Ectodermal cell (in vitro differentiated cells): ENCODE results near the gene SRL.

Experiments used
- H3K27ac ChIP-seq: 2 replicates; pipeline ENCODE4 v1.7.0; 2013; ENCODE audit warnings: mild to moderate bottlenecking, low read depth, low read length; ENCODE audit not compliant: insufficient read depth, poor library complexity, severe bottlenecking
- H3K27me3 ChIP-seq: 2 replicates; pipeline ENCODE4 v1.7.0; 2013; ENCODE audit warnings: mild to moderate bottlenecking, low read length; ENCODE audit not compliant: insufficient read depth, control insufficient read depth, poor library complexity, severe bottlenecking
- H3K36me3 ChIP-seq: one replicate; pipeline ENCODE4 v1.7.0; 2013; ENCODE audit warnings: low read length; ENCODE audit not compliant: control insufficient read depth, insufficient read depth
- H3K4me1 ChIP-seq: one replicate; pipeline ENCODE4 v1.7.0; 2013; ENCODE audit warnings: low read length; ENCODE audit not compliant: control insufficient read depth, insufficient read depth
- H3K4me3 ChIP-seq: 2 replicates; pipeline ENCODE4 v1.7.0; 2013; ENCODE audit warnings: low read depth, low read length, control low read depth; ENCODE audit not compliant: insufficient read depth
- H3K9me3 ChIP-seq: 2 replicates; pipeline ENCODE4 v1.7.0; 2013; ENCODE audit warnings: mild to moderate bottlenecking, low read length, moderate library complexity; ENCODE audit not compliant: control insufficient read depth
- WGBS, 2 experiments: methylation state at CpG; one replicate each; pipeline ENCODE4 v1.1.7; 2013; ENCODE audit warnings: missing lambda C conversion rate in 2 of 2; 5-methylcytosine and 5-hydroxymethylcytosine counted together

Gene SRL

GRCh38 chr16:4183237-4184037, 58.4 kb downstream of the SRL start:
- peak overlapping the region; percentile 82 for H3K27ac ChIP-seq
- no peaks in the 10 kb centered on the region for H3K36me3 ChIP-seq
- H3K27me3 ChIP-seq: peaks cover 5% of the 10 kb centered on the region
- H3K4me3 ChIP-seq: peak overlapping the region; percentile 79
- WGBS, 2 experiments: 0% methylated on average over 85 of the region's 85 CpGs
- no peaks in the 10 kb centered on the region for H3K4me1 ChIP-seq
- H3K9me3 ChIP-seq: no peaks in the 10 kb centered on the region

DNA sequence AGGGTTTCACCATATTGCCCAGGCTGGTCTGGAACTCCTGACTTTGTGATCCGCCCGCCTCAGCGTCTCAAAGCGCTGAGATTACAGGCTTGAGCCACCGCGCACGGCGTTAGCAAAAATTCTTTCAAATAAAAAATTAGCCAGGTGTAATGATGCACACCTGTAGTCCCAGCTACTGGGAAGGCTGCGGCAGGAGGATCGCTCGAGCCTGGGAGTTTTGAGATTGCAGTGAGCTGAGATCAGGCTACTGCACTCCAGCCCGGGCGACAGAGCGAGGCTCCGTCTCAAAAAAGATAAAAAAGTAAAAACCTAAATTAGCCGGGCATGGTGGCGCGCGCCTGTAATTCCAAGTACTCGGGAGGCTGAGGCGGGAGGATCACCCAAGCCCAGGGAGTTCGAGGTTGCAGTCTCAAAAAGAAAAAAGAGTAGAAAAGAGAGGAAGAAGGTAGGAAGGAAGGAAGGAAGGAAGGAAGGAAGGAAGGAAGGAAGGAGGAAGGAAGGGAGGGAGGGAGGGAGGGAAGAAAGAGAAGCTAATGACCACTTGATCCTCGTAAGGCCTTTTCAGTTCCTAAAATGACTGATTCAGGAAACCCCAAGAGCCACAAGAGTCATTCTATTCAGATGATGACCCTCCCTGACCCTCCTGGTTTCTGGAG, 59.2 kb downstream of the SRL start:
- WGBS, 2 experiments: 88 to 91% methylated on average over 23 of the region's 23 CpGs
- H3K27ac ChIP-seq: peak overlapping the region; percentile 44
- H3K36me3 ChIP-seq: no peaks in the 10 kb centered on the region
- no peaks in the 10 kb centered on the region for H3K4me1 ChIP-seq
- H3K27me3 ChIP-seq: peaks cover 5% of the 10 kb centered on the region
- no peaks in the 10 kb centered on the region for H3K9me3 ChIP-seq
- peak overlapping the region; percentile 79 for H3K4me3 ChIP-seq

DNA sequence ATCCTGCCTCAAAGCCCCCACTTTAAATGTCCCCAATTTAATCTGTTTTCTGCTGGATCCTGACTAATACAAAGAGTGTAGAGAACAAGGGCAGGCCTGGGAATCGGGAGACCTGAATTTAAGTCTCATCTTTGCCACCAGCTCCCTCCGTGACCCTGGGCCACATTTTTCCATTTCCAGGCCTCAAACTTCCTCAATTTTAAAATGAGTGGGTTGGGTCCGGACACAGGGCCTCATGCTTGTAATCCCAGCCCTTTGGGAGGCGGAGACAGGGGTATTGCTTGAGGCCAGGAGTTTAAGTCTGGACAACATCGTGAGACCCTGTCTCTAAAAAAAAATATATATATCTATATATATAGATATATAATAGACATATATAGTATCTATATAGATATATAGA, 61.4 kb downstream of the SRL start:
- WGBS, 2 experiments: 90 to 94% methylated on average over 4 of the region's 5 CpGs
- H3K27ac ChIP-seq: no peak overlapping the region
- H3K4me3 ChIP-seq: no peak overlapping the region
- H3K36me3 ChIP-seq: no peaks in the 10 kb centered on the region
- H3K27me3 ChIP-seq: peaks cover 5% of the 10 kb centered on the region
- no peaks in the 10 kb centered on the region for H3K4me1 ChIP-seq
- no peaks in the 10 kb centered on the region for H3K9me3 ChIP-seq

GRCh38 chr16:4179763-4180260, 62.1 kb downstream of the SRL start:
- Histone ChIP-seq H3K36me3 (no peaks in the 10 kb centered on the region), H3K27ac (no peak overlapping the region), H3K4me1 (no peaks in the 10 kb centered on the region), H3K9me3 (no peaks in the 10 kb centered on the region), H3K4me3 (no peak overlapping the region), H3K27me3 (peaks cover 5% of the 10 kb centered on the region)
- 96 to 98% methylated on average over 8 of the region's 8 CpGs for WGBS, 2 experiments

- Histone ChIP-seq H3K36me3 (no peaks in the 10 kb centered on the region), H3K27me3 (no peaks in the 10 kb centered on the region), H3K4me1 (no peaks in the 10 kb centered on the region), H3K27ac (no peak overlapping the region), H3K4me3 (no peak overlapping the region), H3K9me3 (no peaks in the 10 kb centered on the region)
- 90 to 92% methylated on average over 5 of the region's 5 CpGs for WGBS, 2 experiments
These were observed 62.9 kb downstream of the SRL start for GRCh38 chr16:4179020-4179419.

GRCh38 chr16:4178468-4179010, 63.3 kb downstream of the SRL start:
- Histone ChIP-seq H3K4me1 (no peaks in the 10 kb centered on the region), H3K4me3 (no peak overlapping the region), H3K27ac (no peak overlapping the region), H3K9me3 (no peaks in the 10 kb centered on the region), H3K36me3 (no peaks in the 10 kb centered on the region), H3K27me3 (no peaks in the 10 kb centered on the region)
- 96 to 98% methylated on average over 9 of the region's 9 CpGs for WGBS, 2 experiments

DNA sequence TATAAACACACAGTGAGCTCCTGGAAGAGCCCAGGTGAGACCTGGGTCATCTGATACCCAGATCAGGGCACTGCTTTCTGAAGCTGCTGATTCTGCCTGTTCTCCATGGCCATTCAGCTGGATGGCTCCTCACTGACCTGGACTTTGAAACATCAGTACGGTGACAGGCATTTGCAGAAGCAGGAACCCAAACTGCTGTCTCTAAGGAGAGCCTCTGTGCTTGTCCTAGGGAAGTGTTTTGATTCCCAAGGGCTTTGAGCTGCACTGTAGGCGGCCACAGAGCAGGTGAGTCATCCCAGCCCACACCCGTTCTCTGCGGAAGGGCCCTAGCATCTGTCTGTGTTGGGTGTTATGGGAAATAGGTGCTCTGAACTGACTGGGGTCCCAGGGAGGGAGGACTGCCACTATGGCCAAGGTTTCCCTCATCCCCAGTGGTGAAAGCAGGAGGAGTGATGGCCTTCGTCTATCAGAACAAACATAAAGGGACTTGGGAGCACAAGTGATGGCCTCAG, 64.9 kb downstream of the SRL start:
- Histone ChIP-seq H3K9me3 (no peaks in the 10 kb centered on the region), H3K27me3 (no peaks in the 10 kb centered on the region), H3K36me3 (no peaks in the 10 kb centered on the region), H3K4me3 (no peak overlapping the region), H3K27ac (no peak overlapping the region), H3K4me1 (no peaks in the 10 kb centered on the region)
- WGBS, 2 experiments: 76% methylated on average over 5 of the region's 5 CpGs

- H3K27me3 ChIP-seq: no peaks in the 10 kb centered on the region
- no peaks in the 10 kb centered on the region for H3K4me1 ChIP-seq
- H3K27ac ChIP-seq: no peak overlapping the region
- H3K4me3 ChIP-seq: no peak overlapping the region
- 89 to 92% methylated on average over 2 of the region's 2 CpGs for WGBS, 2 experiments
- H3K36me3 ChIP-seq: no peaks in the 10 kb centered on the region
- H3K9me3 ChIP-seq: no peaks in the 10 kb centered on the region
These were observed 66.0 kb downstream of the SRL start for GRCh38 chr16:4175849-4176248.

DNA sequence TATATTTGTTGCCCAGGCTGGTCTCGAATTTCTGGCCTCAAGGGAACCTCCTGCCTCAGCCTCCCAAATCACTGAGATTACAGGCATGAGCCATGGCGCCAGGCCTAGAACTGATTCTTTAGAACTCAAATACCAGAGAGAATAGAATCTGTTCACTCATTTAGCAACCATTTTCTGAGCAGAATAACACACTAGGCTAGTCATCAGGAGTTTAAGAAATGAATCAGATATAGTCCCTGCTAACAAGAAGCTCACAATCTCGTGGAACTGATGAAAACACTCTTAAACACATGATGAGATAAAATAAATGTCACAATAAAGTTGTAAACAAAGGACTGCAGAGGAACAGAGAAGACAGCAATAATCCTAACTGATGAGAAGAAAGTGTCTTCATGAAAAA, 69.8 kb downstream of the SRL start:
- 90 to 95% methylated on average over 2 to 3 of the region's 3 CpGs for WGBS, 2 experiments
- no peaks in the 10 kb centered on the region for H3K4me1 ChIP-seq
- no peaks in the 10 kb centered on the region for H3K9me3 ChIP-seq
- H3K27ac ChIP-seq: no peak overlapping the region
- no peak overlapping the region for H3K4me3 ChIP-seq
- no peaks in the 10 kb centered on the region for H3K36me3 ChIP-seq
- no peaks in the 10 kb centered on the region for H3K27me3 ChIP-seq

DNA sequence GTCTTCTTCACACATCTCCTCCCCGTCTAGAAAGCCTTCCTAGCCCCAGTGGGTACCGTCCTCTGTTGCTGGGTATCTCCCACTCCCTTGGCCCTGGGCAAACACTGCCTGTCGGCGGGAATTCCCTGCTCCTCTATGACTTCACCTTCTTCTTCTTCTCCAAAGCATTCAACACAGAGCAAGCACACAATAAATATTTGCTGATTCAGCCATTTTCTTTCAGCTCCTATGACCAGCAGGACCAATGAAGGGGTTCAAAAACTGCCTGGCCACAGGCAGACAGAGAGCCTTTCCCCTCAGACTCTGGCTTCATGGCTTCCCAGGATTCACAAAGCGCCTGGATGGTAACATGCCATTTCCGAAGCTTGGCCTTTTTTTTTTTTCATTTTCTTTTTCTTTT, 72.5 kb downstream of the SRL start:
- WGBS, 2 experiments: 83 to 84% methylated on average over 6 of the region's 6 CpGs
- Histone ChIP-seq H3K4me1 (no peaks in the 10 kb centered on the region), H3K36me3 (no peaks in the 10 kb centered on the region), H3K27me3 (no peaks in the 10 kb centered on the region), H3K4me3 (no peak overlapping the region), H3K9me3 (no peaks in the 10 kb centered on the region), H3K27ac (no peak overlapping the region)
